HL-60/S4 treated with phorbol 12-myristate 13-acetate at 8.2 ng/mL for 4 days and 3 days (cell line): ENCODE data around the gene HMX3.
"Not testable (repeated sequence)": the region's sequence is repeated elsewhere in the genome, so short reads cannot be mapped to it uniquely, and the experiment has no call there.

Experiments used
- in situ Hi-C: fragments of 300-500 bp; cut with MboI; formaldehyde crosslinking; loops from 2 replicates; pipeline ENCODE4 v1.15.0; 2022; ENCODE audit warnings: low sequenced_read_pairs

HMX3 gene

GRCh38 chr10:123166618-123167017, 30.8 kb downstream of the HMX3 start:
- in situ Hi-C loops: no loop called here

DNA sequence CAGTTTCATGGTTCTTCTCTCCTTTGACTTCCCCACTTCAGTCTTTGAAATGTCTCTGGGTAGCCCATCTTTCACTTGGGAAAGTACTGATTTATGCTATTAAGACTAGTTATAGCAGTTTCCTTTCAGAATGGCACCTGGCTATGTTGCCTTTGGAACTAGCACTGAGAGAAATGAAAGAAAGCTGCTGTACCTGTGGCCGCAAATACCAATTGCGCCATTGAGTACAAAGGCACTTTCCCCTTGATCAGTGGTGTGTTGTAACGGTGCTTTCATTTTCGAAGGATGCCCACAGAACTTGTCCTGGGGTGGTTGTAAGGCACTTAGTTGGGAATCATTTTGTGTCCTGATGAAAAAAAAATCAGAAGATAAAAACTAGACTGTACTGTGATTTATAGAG, 35.2 kb downstream of the HMX3 start:
- in situ Hi-C loops: no loop called here

DNA sequence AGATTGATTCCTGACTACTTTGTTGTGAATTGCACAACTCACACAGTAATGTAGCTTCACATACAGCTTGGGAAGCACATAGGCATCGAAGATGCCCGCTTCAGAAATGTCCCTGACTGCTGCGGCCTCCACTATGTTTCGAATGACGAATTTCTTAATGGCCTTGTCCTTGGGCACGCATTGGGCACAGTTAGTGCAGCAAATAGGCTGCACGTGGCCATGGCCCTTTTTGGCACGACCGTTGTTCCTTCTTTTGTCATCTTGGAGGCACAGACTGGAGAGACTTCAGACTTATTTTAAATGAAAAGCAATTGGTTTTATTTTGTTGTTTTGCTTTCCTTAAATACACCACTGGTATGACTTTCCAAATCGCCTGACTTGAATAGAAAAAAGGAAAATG, 35.8 kb downstream of the HMX3 start:
- in situ Hi-C loops: not testable (repeated sequence)

- in situ Hi-C loops: no loop called here
Measured at GRCh38 chr10:123175389-123176387, 39.9 kb downstream of the HMX3 start.

- in situ Hi-C loops: not testable (repeated sequence)
Measured at GRCh38 chr10:123178390-123178789, 42.6 kb downstream of the HMX3 start.

DNA sequence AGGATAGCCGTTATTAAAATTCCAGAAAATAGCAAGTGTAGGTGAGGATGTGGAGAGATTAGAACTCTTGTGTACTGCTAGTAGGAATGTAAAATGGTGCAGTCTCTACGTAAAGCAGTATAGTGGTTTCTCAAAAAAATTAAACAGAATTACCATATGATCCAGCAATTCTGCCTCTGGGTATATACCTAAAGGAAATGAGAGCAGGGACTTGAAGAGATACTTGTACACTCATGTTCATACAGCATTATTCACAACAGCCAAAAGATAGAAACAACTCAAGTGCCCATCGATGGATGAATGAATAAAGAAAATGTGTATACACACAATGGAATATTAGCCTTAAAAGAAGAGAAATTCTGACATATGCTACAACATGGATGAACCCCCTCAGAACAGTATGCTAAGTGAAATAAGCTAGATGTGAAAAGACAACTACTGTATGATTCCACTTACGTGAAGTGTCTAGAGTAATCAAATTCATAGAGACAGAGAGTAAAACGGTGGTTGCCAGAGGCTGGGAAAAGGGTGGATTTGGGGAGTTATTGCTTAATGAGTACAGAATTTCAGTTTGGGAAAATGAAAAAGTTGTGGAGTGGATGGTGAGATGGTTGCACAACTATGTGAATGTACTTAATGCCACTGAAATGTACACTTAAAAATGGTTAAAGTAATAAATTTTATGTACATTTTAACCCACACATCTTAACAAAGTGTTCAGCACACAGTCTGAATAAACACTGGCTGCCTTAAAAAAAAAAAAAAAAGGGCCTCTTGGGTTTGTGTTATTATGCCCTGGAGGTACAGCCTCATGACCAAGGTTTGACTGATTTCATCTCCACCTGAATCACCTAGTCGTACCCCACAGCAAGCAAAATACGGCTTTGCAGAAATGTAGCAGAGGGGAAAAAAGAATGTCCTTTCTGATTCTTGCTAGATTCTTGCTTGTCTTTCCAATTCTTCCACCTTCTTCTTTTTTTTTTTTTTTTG, 44.6 kb downstream of the HMX3 start:
- in situ Hi-C loops: no loop called here

- in situ Hi-C loops: no loop called here
Measured at GRCh38 chr10:123183724-123184123, 48.0 kb downstream of the HMX3 start.

GRCh38 chr10:123187781-123188180, 52.0 kb downstream of the HMX3 start:
- in situ Hi-C loops: no loop called here
